K562 (cell line): ENCODE measurements around the gene SND1. TPM values are rescaled to one million over a fixed set of nuclear protein-coding genes. Genes with fewer than 3 reads are reported as not detected.

ENCODE experiments used
- ATAC-seq: fragments of 200-7000 bp; cut with Tn5 transposase; 3 replicates; pipeline ENCODE4 v1.9.1; 2020; ENCODE audit warnings: moderate library complexity
- BruUV-seq: library from RNA; stranded (reverse); fragments of 400-500 nt; replicated peaks from 2 replicates; lab custom pipeline; 2021; lab: Mats Ljungman, UMichigan
- CTCF ChIA-PET: fragments of 300-600 bp; formaldehyde crosslinking; extraction: SDS; loops from one replicate; lab custom pipeline; 2021; ENCODE audit warnings: low intra/inter-chr PET ratio; lab: Yijun Ruan, JAX
- POLR2A ChIA-PET: fragments of 300-600, 350-650 bp; sonication (Branson Sonifier 250); formaldehyde crosslinking; extraction: SDS; loops from one replicate; lab custom pipeline; 2021; ENCODE audit warnings: antibody characterized with exemption, inconsistent platforms; lab: Yijun Ruan, JAX
- DNase-seq, 4 experiments: peaks; one replicate each; pipeline versions ENCODE4 v3.0.0 to v3.0.0-alpha.2; 2011 to 2018; ENCODE audit warnings: low spot score in 3 of 4, mixed read lengths in 3 of 4; ENCODE audit errors: extremely low read depth in 1 of 4
- FAIRE-seq: peaks from 2 replicates; lab custom pipeline; 2011; peaks lifted over from hg19 to GRCh38; lab: Jason Lieb, UNC
- H2AFZ ChIP-seq: 2 replicates; pipeline ENCODE4 v1.6.0; 2011; ENCODE audit warnings: low read depth, low read length, control low read depth, inconsistent platforms
- H3K27ac ChIP-seq: fragments of 200-600 bp; 3 replicates; pipeline ENCODE4 v1.8.0; 2011; ENCODE audit warnings: low read depth, mild to moderate bottlenecking, control low read depth, inconsistent platforms, low read length, moderate library complexity, mixed read lengths; ENCODE audit errors: extremely low read depth
- H3K27me3 ChIP-seq, 2 experiments: fragments of 300-600 bp in 1 of 2; 2 replicates in 1 of 2; 3 replicates in 1 of 2; pipeline versions ENCODE4 v1.6.0 to v1.8.0; 2011; ENCODE audit warnings: inconsistent platforms in 2 of 2, low read length in 2 of 2, mild to moderate bottlenecking in 1 of 2, mixed read lengths in 1 of 2, moderate library complexity in 1 of 2; ENCODE audit not compliant: control insufficient read depth in 2 of 2, insufficient read depth in 2 of 2
- H3K36me3 ChIP-seq: fragments of 300-600 bp; 3 replicates; pipeline ENCODE4 v1.8.0; 2011; ENCODE audit warnings: mild to moderate bottlenecking, low read length, inconsistent platforms; ENCODE audit not compliant: control insufficient read depth, insufficient read depth
- H3K4me1 ChIP-seq, 2 experiments: fragments of 200-600 bp in 1 of 2; replicated peaks in 1 of 2; 2 replicates in 1 of 2; 3 replicates in 1 of 2; pipeline versions ENCODE4 v1.5.1 to v1.8.0; 2011; ENCODE audit warnings: inconsistent platforms in 2 of 2, low read length in 2 of 2, mild to moderate bottlenecking in 1 of 2, mixed read lengths in 1 of 2, moderate library complexity in 1 of 2; ENCODE audit not compliant: control insufficient read depth in 2 of 2, insufficient read depth in 2 of 2
- H3K4me2 ChIP-seq: 2 replicates; pipeline ENCODE4 v1.6.1; 2011; ENCODE audit warnings: low read length, control low read depth, inconsistent platforms, mixed read lengths; ENCODE audit not compliant: insufficient read depth
- H3K4me3 ChIP-seq: fragments of 200-600 bp; sonication (generic), shearing (Covaris generic); 2 replicates; pipeline ENCODE4 v1.5.1; 2016; ENCODE audit warnings: control low read depth, inconsistent platforms
- H3K79me2 ChIP-seq: fragments of 200-600 bp; 3 replicates; pipeline ENCODE4 v1.8.0; 2011; ENCODE audit warnings: low read length, inconsistent platforms; ENCODE audit not compliant: control insufficient read depth, insufficient read depth
- H3K9ac ChIP-seq, 2 experiments: 2 replicates each; pipeline versions ENCODE4 v1.6.0 to v1.6.1; 2011; ENCODE audit warnings: low read depth in 2 of 2, low read length in 2 of 2, control low read depth in 1 of 2, inconsistent platforms in 1 of 2, mild to moderate bottlenecking in 1 of 2, mixed read lengths in 1 of 2; ENCODE audit not compliant: insufficient read depth in 1 of 2
- H3K9me1 ChIP-seq: one replicate; pipeline ENCODE4 v1.6.0; 2011; ENCODE audit warnings: inconsistent platforms, mild to moderate bottlenecking, low read length, moderate library complexity; ENCODE audit not compliant: control insufficient read depth, insufficient read depth
- H3K9me3 ChIP-seq: replicated peaks from 2 replicates; pipeline ENCODE4 v1.5.1; 2011; ENCODE audit warnings: low read depth, low read length, inconsistent platforms; ENCODE audit not compliant: control insufficient read depth, insufficient read depth
- H4K20me1 ChIP-seq: replicated peaks from 2 replicates; pipeline ENCODE4 v1.6.1; 2011; ENCODE audit warnings: low read length, inconsistent platforms, mixed read lengths; ENCODE audit not compliant: control insufficient read depth, insufficient read depth
- ESRRB ChIP-seq: fragments of 250-450 bp; sonication (Bioruptor Pico); IDR thresholded peaks from 2 replicates; pipeline ENCODE4 v1.5.0; 2020; ENCODE audit warnings: mild to moderate bottlenecking, moderate library complexity, borderline replicate concordance
- HMG20B ChIP-seq: fragments of 250-450 bp; sonication (Bioruptor Pico); IDR thresholded peaks from 2 replicates; pipeline ENCODE4 v1.5.0; 2021; ENCODE audit warnings: mild to moderate bottlenecking
- PRPF4 ChIP-seq: fragments of 200-400 bp; formaldehyde crosslinking; IDR thresholded peaks from one replicate; pipeline ENCODE4 v1.6.1; 2017; ENCODE audit warnings: low read length, low read depth, mild to moderate bottlenecking; ENCODE audit not compliant: insufficient read depth, poor library complexity, severe bottlenecking
- RBM22 ChIP-seq: fragments of 200-400 bp; formaldehyde crosslinking; IDR thresholded peaks from 2 replicates; pipeline ENCODE4 v1.6.1; 2018; ENCODE audit warnings: low read length, low read depth; ENCODE audit not compliant: poor library complexity, severe bottlenecking
- WGBS: fragments of 100-300 bp; shearing (Covaris generic); methylation state at CpG from one replicate; pipeline ENCODE4 v1.1.6; 2016; ENCODE audit warnings: low coverage, mixed read lengths; ENCODE audit not compliant: insufficient coverage; ENCODE audit errors: missing lambda C conversion rate; 5-methylcytosine and 5-hydroxymethylcytosine counted together
- in situ Hi-C: fragments of 300-500 bp; cut with MboI; formaldehyde crosslinking; loops from 4 replicates; pipeline ENCODE4 v1.15.0; 2018; ENCODE audit warnings: inconsistent platforms, mixed read lengths
- intact Hi-C: fragments of 100-400 bp; cut with micrococcal nuclease; formaldehyde crosslinking; loops from 2 replicates; pipeline ENCODE4 v1.14.2; 2022
- polyA plus RNA-seq, 8 experiments: library from polyadenylated mRNA; depleted of rRNA in 4 of 8; stranded (reverse) in 5 of 8; unstranded in 3 of 8; fragments of >200 nt; fragmentation: Nextera tagmentation in 2 of 8; fragmentation: Illumina TruSeq in 1 of 8; extraction: Ambion mirVana in 2 of 8; extraction: Trizol in 1 of 8; gene quantifications; 2 replicates each; pipeline versions ENCODE4 v1.2.1 to v1.2.3, GENCODE V29; 2011 to 2014; ENCODE audit warnings: inconsistent platforms in 1 of 8, missing spikeins in 1 of 8
- total RNA-seq, 7 experiments: library from RNA; depleted of rRNA in 6 of 7; stranded (reverse); fragments of >200 nt in 6 of 7; fragmentation: Illumina TruSeq in 2 of 7; extraction: Trizol in 2 of 7; gene quantifications; 2 replicates each; pipeline versions ENCODE4 v1.2.1 to v1.2.3, GENCODE V29; 2011 to 2021; ENCODE audit warnings: low replicate concordance in 1 of 7
- TF ChIP-seq, protein P1 (sequence below): fragments of 450-650 bp; formaldehyde crosslinking; IDR thresholded peaks from 2 replicates; pipeline ENCODE4 v1.4.0; 2022; ENCODE audit warnings: missing genetic modification characterization

SND1 gene
- total and polyA plus RNA-seq, 9 of the 15 experiments (the other 6 are each of a cell fraction or from before 2014, with no cell fraction given): 46.5 to 307 (median 191) TPM

DNA sequence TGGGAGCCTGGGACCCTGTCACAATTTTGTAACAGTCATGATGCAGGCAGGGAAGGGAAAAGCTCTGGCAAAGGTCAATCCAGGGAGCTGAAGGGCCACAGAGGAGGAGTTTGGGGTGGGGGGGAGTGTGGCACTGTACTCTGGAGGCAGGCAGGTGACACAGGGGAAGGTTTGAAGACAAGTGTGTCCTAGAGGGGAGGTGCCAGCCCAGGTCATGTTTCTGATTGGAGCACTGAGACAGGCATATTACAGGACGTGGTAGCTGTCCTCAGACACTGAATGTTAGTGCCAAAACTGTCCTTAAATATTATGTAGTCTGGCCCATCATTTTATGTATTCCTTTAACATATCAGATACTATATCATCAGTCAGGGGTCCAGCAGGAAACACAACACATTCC is 454.8 kb downstream of the SND1 start:
- BruUV-seq: no TSS peak
- H3K27ac ChIP-seq: no peak overlapping the region

More for the DNA sequence above, 454.8 kb downstream of the SND1 start:
- Histone ChIP-seq H4K20me1 (peaks cover 7% of the 10 kb centered on the region; the same call in 1 of the 2 replicates), H3K36me3 (no peaks in the 10 kb centered on the region), H3K4me3 (no peak overlapping the region), H3K4me1 (peaks cover 3 to 12% of the 10 kb centered on the region in 2 experiments; a peak in 4 of 5 replicates), H3K4me2 (no peak overlapping the region), H2AFZ (no peak overlapping the region), H3K9me3 (no peaks in the 10 kb centered on the region), H3K9me1 (no peaks in the 10 kb centered on the region), H3K79me2 (no peaks in the 10 kb centered on the region), H3K27me3 (peaks cover 14 to 44% of the 10 kb centered on the region in 2 experiments; a peak in 3 of 5 replicates), H3K9ac (no peak overlapping the region)
- 0% methylated on average over 1 of the region's 1 CpG for WGBS
- intact Hi-C loops: no loop called here
- CTCF ChIA-PET: no interaction called here
- TF ChIP-seq RBM22 (no peak), ESRRB (no peak), HMG20B (no peak), PRPF4 (no peak)
- TF ChIP-seq, protein P1, sequence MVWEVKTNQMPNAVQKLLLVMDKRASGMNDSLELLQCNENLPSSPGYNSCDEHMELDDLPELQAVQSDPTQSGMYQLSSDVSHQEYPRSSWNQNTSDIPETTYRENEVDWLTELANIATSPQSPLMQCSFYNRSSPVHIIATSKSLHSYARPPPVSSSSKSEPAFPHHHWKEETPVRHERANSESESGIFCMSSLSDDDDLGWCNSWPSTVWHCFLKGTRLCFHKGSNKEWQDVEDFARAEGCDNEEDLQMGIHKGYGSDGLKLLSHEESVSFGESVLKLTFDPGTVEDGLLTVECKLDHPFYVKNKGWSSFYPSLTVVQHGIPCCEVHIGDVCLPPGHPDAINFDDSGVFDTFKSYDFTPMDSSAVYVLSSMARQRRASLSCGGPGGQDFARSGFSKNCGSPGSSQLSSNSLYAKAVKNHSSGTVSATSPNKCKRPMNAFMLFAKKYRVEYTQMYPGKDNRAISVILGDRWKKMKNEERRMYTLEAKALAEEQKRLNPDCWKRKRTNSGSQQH: no peak
- in situ Hi-C loops: no loop called here
- DNase-seq (no peak), FAIRE-seq (no peak), ATAC-seq (no peak)
- POLR2A ChIA-PET: interaction anchor here (0.6 to 3.0 kb wide), 4 partner anchors 9 to 458 kb away, joined by 3 to 15 read pairs (median 9); no protein-coding TSS in a partner anchor
